ENCODE data around the gene WDR38. TPM values are rescaled to one million over a fixed set of nuclear protein-coding genes. Genes with fewer than 3 reads are reported as not detected.

WDR38 gene
- total and polyA plus RNA-seq, 2 of the 13 experiments (the other 11 are each of a cell fraction or from before 2014, with no cell fraction given), result not detected

DNA sequence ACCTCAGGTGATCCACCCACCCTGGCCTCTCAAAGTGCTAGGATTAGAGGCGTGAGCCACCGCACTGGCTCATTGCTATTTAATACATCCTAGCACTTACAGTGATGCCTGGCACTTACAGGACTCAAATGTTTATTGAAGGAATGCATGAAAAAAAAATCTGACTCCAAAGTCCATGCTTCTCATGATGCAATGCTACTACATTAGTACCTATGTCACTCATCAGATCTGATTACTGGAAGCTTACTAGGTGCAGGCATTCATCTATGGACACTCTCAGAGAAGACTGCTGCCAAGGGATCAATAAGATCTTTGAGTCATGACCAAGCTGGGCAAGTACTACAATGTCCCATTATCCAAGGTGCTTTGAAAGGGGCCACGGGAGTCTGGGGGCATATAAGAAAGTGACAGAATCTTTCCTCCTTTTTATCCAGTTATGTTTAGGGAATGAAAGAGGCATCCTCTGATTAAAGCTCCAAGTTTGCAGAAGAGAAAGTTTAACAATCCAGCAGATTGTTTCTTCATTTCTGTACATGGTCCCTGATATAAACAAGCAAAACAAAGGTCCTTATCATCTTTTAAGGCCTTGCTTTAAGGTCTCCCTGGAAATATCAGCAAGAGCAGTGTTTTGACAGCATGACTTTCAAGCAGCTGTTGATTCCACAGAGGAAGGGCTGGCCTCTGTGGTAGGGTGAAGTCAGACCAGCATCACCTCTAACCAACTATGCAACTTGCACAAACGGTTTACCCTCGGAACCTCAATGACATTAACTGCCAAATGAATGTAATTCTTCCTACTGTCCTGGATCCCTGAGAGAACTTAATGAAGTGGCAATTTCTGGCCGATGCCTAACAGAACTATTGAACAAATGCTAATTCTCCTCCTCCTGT, 44.6 kb downstream of the WDR38 start (continued):
- TF ChIP-seq ZNF556 (CRISPR knock-in tag; IDR thresholded peaks at IDR 0.05; ENCODE audit: borderline replicate concordance), result no peak
- peak; percentile 41; the same call in 1 of the 2 replicates for TF ChIP-seq KLF11 (CRISPR knock-in tag; IDR thresholded peaks at IDR 0.05)
- TF ChIP-seq ZNF350 (CRISPR knock-in tag; IDR thresholded peaks at IDR 0.05; ENCODE audit: borderline replicate concordance, low read depth), result peak; percentile 49; the same call in 1 of the 2 replicates
- TF ChIP-seq ATF7 (IDR thresholded peaks at IDR 0.05), result peak; percentile 86
- TF ChIP-seq ATF7 (CRISPR knock-in tag; IDR thresholded peaks at IDR 0.05), result no peak
- TF ChIP-seq ISL2 (CRISPR knock-in tag; IDR thresholded peaks at IDR 0.05), result peak; percentile 49; the same call in 1 of the 2 replicates
- no peak; the same call in 1 of the 2 replicates for TF ChIP-seq GMEB1 (CRISPR knock-in tag; IDR thresholded peaks at IDR 0.05; ENCODE audit: borderline replicate concordance)
- TF ChIP-seq NCOA2 (CRISPR knock-in tag; IDR thresholded peaks at IDR 0.05), result peak; percentile 65
- TF ChIP-seq HNF4G (IDR thresholded peaks at IDR 0.05; ENCODE audit: borderline replicate concordance, low read depth, low read length), result peak; percentile 85
- TF ChIP-seq HNF4G (CRISPR knock-in tag; IDR thresholded peaks at IDR 0.05; ENCODE audit: borderline replicate concordance, low read depth), result peak; percentile 66; the same call in 1 of the 2 replicates
- TF ChIP-seq, protein P1, sequence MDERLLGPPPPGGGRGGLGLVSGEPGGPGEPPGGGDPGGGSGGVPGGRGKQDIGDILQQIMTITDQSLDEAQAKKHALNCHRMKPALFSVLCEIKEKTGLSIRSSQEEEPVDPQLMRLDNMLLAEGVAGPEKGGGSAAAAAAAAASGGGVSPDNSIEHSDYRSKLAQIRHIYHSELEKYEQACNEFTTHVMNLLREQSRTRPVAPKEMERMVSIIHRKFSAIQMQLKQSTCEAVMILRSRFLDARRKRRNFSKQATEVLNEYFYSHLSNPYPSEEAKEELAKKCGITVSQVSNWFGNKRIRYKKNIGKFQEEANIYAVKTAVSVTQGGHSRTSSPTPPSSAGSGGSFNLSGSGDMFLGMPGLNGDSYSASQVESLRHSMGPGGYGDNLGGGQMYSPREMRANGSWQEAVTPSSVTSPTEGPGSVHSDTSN (CRISPR knock-in tag; IDR thresholded peaks at IDR 0.05), result peak; percentile 57
- TF ChIP-seq ZMAT5 (CRISPR knock-in tag; IDR thresholded peaks at IDR 0.05; ENCODE audit: borderline replicate concordance, low read depth), result no peak
- peak; percentile 34; the same call in 1 of the 2 replicates for TF ChIP-seq IRF2 (CRISPR knock-in tag; IDR thresholded peaks at IDR 0.05)
- TF ChIP-seq, protein P2, sequence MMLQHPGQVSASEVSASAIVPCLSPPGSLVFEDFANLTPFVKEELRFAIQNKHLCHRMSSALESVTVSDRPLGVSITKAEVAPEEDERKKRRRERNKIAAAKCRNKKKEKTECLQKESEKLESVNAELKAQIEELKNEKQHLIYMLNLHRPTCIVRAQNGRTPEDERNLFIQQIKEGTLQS (CRISPR knock-in tag; IDR thresholded peaks at IDR 0.05), result peak; percentile 75
- TF ChIP-seq, protein P3, sequence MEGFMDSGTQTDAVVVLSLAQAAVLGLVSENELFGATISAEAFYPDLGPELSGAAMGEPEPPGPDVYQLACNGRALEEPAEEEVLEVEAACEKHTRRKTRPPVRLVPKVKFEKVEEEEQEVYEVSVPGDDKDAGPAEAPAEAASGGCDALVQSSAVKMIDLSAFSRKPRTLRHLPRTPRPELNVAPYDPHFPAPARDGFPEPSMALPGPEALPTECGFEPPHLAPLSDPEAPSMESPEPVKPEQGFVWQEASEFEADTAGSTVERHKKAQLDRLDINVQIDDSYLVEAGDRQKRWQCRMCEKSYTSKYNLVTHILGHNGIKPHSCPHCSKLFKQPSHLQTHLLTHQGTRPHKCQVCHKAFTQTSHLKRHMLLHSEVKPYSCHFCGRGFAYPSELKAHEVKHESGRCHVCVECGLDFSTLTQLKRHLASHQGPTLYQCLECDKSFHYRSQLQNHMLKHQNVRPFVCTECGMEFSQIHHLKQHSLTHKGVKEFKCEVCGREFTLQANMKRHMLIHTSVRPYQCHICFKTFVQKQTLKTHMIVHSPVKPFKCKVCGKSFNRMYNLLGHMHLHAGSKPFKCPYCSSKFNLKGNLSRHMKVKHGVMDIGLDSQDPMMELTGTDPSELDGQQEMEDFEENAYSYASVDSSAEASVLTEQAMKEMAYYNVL (CRISPR knock-in tag; IDR thresholded peaks at IDR 0.05; ENCODE audit: borderline replicate concordance), result peak; percentile 51; the same call in 1 of the 2 replicates
- TF ChIP-seq RXRB (CRISPR knock-in tag; IDR thresholded peaks at IDR 0.05; ENCODE audit: borderline replicate concordance), result peak; percentile 75
- TF ChIP-seq, protein P4, sequence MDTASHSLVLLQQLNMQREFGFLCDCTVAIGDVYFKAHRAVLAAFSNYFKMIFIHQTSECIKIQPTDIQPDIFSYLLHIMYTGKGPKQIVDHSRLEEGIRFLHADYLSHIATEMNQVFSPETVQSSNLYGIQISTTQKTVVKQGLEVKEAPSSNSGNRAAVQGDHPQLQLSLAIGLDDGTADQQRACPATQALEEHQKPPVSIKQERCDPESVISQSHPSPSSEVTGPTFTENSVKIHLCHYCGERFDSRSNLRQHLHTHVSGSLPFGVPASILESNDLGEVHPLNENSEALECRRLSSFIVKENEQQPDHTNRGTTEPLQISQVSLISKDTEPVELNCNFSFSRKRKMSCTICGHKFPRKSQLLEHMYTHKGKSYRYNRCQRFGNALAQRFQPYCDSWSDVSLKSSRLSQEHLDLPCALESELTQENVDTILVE (CRISPR knock-in tag; IDR thresholded peaks at IDR 0.05), result peak; percentile 26; the same call in 1 of the 2 replicates
- TF ChIP-seq, protein P5, sequence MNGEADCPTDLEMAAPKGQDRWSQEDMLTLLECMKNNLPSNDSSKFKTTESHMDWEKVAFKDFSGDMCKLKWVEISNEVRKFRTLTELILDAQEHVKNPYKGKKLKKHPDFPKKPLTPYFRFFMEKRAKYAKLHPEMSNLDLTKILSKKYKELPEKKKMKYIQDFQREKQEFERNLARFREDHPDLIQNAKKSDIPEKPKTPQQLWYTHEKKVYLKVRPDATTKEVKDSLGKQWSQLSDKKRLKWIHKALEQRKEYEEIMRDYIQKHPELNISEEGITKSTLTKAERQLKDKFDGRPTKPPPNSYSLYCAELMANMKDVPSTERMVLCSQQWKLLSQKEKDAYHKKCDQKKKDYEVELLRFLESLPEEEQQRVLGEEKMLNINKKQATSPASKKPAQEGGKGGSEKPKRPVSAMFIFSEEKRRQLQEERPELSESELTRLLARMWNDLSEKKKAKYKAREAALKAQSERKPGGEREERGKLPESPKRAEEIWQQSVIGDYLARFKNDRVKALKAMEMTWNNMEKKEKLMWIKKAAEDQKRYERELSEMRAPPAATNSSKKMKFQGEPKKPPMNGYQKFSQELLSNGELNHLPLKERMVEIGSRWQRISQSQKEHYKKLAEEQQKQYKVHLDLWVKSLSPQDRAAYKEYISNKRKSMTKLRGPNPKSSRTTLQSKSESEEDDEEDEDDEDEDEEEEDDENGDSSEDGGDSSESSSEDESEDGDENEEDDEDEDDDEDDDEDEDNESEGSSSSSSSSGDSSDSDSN (CRISPR knock-in tag; IDR thresholded peaks at IDR 0.05), result peak; percentile 31; the same call in 1 of the 2 replicates
- TF ChIP-seq KDM1A (CRISPR knock-in tag; IDR thresholded peaks at IDR 0.05), result 0 out of 2 replicates have a peak, but pooled peaks have one; percentile 36
